ENCODE measurements around the gene AATK. TPM values are rescaled to one million over a fixed set of nuclear protein-coding genes. Genes with fewer than 3 reads are reported as not detected.

Gene AATK
- polyA plus RNA-seq, 2 of the 4 experiments (the other 2 are of a cell fraction) = 0.26 to 0.37 TPM

GRCh38 chr17:81135505-81136278 lies 30.3 kb downstream of the AATK start:
- ChIA-PET POLR2A (no interaction called here), CTCF (interaction anchor here (0.8 to 5.5 kb wide), 9 partner anchors 7 to 259 kb away, joined by 3 to 51 read pairs (median 5); partner anchors contain the start of gene BAHCC1)
- TF ChIP-seq BCL3 (IDR thresholded peaks at IDR 0.05) (no peak), ZFP36 (IDR thresholded peaks at IDR 0.05; ENCODE audit: borderline replicate concordance, partially characterized antibody) (peak; percentile 94), JUN (IDR thresholded peaks at IDR 0.05) (no peak), CBX8 (IDR thresholded peaks at IDR 0.05) (no peak)
- FAIRE-seq (no peak), ATAC-seq (no peak; a peak in 1 of 6 replicates), DNase-seq (ENCODE audit: low read depth in 1 of 2, low spot score in 1 of 2) (no peak)
- Histone ChIP-seq H3K27ac (no peak overlapping the region), H3K4me1 (no peaks in the 10 kb centered on the region), H3K4me2 (no peak overlapping the region), H3K9me3 (no peaks in the 10 kb centered on the region), H3K4me3 (no peak overlapping the region)
- 73% methylated on average over 27 of the region's 28 CpGs for WGBS (ENCODE audit: missing lambda C conversion rate)

- POLR2A ChIA-PET = no interaction called here
- CTCF ChIA-PET = interaction anchor here (0.6 to 5.5 kb wide), 10 partner anchors 9 to 208 kb away, joined by 3 to 51 read pairs (median 5); no protein-coding TSS in a partner anchor
- no peaks in the 10 kb centered on the region for H3K4me1 ChIP-seq
- H3K4me3 ChIP-seq = no peak overlapping the region
- DNase-seq (ENCODE audit: low read depth in 1 of 2, low spot score in 1 of 2) = no peak
- H3K27ac ChIP-seq = no peak overlapping the region
- 77% methylated on average over 26 of the region's 28 CpGs for WGBS (ENCODE audit: missing lambda C conversion rate)
- no peak; a peak in 1 of 6 replicates for ATAC-seq
- H3K4me2 ChIP-seq = no peak overlapping the region
- FAIRE-seq = no peak
- no peaks in the 10 kb centered on the region for H3K9me3 ChIP-seq
- TF ChIP-seq HEYL (CRISPR knock-in tag; IDR thresholded peaks at IDR 0.05) = no peak
- no peak for TF ChIP-seq JUNB (IDR thresholded peaks at IDR 0.05)
- no peak for TF ChIP-seq FOSB (CRISPR knock-in tag; IDR thresholded peaks at IDR 0.05)
- TF ChIP-seq EP300 (IDR thresholded peaks at IDR 0.05) = no peak
- TF ChIP-seq BHLHE40 (IDR thresholded peaks at IDR 0.05; ENCODE audit: low read depth, low read length) = no peak
Measured at GRCh38 chr17:81134064-81134781, 31.8 kb downstream of the AATK start.

GRCh38 chr17:81132770-81133723 lies 33.0 kb downstream of the AATK start:
- H3K4me2 ChIP-seq = no peak overlapping the region
- no peak for FAIRE-seq
- no peak for ATAC-seq
- ChIA-PET POLR2A (no interaction called here), CTCF (interaction anchor here (1.1 to 5.5 kb wide), 7 partner anchors 8 to 35 kb away, joined by 3 to 51 read pairs (median 7); no protein-coding TSS in a partner anchor)
- DNase-seq (ENCODE audit: low read depth in 1 of 2, low spot score in 1 of 2) = no peak
- H3K27ac ChIP-seq = no peak overlapping the region
- no peaks in the 10 kb centered on the region for H3K4me1 ChIP-seq
- H3K9me3 ChIP-seq = no peaks in the 10 kb centered on the region
- H3K4me3 ChIP-seq = no peak overlapping the region
- WGBS (ENCODE audit: missing lambda C conversion rate) = 85% methylated on average over 20 of the region's 22 CpGs
- TF ChIP-seq POLR2AphosphoS2 (conservative IDR thresholded peaks at IDR 0.05; ENCODE audit: low read length) = no peak
- TF ChIP-seq EHF (CRISPR knock-in tag; IDR thresholded peaks at IDR 0.05) = no peak
- TF ChIP-seq REST (IDR thresholded peaks at IDR 0.05) = no peak
- TF ChIP-seq MAX (IDR thresholded peaks at IDR 0.05) = no peak
- TF ChIP-seq HES2 (IDR thresholded peaks at IDR 0.05) = no peak
- TF ChIP-seq RARB (CRISPR knock-in tag; IDR thresholded peaks at IDR 0.05) = no peak
- no peak for TF ChIP-seq EP300 (IDR thresholded peaks at IDR 0.05)
- TF ChIP-seq ELK1 (IDR thresholded peaks at IDR 0.05; ENCODE audit: low read depth, low read length) = no peak
- TF ChIP-seq CHD4 (IDR thresholded peaks at IDR 0.05; ENCODE audit: borderline replicate concordance) = no peak
- TF ChIP-seq HMGXB4 (CRISPR knock-in tag; IDR thresholded peaks at IDR 0.05; ENCODE audit: borderline replicate concordance) = no peak
- no peak for TF ChIP-seq RCOR1 (IDR thresholded peaks at IDR 0.05; ENCODE audit: low read depth, low read length)
- TF ChIP-seq ZFP36 (IDR thresholded peaks at IDR 0.05; ENCODE audit: borderline replicate concordance, partially characterized antibody) = no peak
- no peak for TF ChIP-seq KDM5A (IDR thresholded peaks at IDR 0.05)
- no peak for TF ChIP-seq HOXA7 (CRISPR knock-in tag; IDR thresholded peaks at IDR 0.05)

Data from A549 (cell line).